ENCODE measurements around the gene UBE4B.
"Not testable (repeated sequence)": the region's sequence is repeated elsewhere in the genome, so short reads cannot be mapped to it uniquely, and the experiment has no call there.

Gene UBE4B

DNA sequence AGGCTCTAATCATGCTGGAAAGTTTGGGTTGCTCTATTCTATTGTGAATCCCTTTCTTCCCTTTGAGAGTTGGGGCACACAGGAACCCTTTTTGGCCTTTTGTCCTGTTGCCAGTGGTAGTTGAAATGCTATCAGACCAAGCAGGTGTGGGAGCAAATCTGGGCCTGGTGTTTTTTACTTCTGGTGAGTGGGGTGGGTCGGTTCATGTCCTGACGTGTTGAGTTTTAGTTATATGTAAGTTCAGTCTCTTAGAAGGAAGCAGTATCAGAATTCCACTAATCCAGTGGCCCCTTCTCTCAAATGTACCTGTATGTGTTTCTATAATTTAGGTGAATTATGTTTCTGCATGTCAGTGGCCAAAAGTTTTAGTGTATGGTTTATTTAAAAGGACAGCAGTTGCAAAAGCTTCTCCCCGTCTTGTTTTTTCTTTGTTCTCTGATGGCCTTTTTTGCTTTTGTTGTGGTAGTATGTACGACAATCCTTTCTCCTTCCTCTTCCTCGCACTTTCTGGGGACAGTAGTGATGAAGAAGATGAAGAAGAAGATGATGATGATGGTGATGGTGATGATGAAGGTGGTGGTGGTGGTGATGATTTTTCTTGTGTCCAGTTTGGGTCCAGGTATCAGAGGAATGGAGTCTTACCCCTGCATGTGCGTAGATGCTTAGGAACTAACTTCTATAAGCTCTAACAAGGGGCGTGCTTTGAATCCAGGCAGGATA is 74.2 kb downstream of the UBE4B start:
- TF ChIP-seq, protein P1, sequence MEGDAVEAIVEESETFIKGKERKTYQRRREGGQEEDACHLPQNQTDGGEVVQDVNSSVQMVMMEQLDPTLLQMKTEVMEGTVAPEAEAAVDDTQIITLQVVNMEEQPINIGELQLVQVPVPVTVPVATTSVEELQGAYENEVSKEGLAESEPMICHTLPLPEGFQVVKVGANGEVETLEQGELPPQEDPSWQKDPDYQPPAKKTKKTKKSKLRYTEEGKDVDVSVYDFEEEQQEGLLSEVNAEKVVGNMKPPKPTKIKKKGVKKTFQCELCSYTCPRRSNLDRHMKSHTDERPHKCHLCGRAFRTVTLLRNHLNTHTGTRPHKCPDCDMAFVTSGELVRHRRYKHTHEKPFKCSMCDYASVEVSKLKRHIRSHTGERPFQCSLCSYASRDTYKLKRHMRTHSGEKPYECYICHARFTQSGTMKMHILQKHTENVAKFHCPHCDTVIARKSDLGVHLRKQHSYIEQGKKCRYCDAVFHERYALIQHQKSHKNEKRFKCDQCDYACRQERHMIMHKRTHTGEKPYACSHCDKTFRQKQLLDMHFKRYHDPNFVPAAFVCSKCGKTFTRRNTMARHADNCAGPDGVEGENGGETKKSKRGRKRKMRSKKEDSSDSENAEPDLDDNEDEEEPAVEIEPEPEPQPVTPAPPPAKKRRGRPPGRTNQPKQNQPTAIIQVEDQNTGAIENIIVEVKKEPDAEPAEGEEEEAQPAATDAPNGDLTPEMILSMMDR (IDR thresholded peaks at IDR 0.05; ENCODE audit: borderline replicate concordance, control extremely low read depth, extremely low read depth, insufficient read depth, missing control alignments): no peak
- DNase-seq (ENCODE audit: low spot score): no peak
- in situ Hi-C loops (cut with MboI; ENCODE audit: low sequenced_read_pairs, unreplicated experiment): no loop called here

DNA sequence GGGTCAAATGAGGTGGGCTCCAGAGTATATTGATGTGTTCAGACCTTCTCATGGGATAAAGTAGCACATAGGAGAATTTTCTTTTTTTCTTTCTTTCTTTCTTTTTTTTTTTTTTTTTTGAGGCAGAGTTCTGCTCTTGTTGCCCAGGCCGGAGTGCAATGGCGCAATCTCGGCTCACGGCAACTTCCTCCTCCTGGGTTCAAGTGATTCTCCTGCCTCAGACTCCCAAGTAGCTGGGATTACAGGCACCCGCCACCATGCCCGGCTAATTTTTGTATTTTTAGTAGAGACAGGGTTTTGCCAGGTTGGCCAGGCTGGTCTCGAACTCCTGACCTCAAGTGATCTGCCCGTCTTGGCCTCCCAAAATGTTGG is 74.7 kb downstream of the UBE4B start:
- DNase-seq (ENCODE audit: low spot score); in situ Hi-C loops (cut with MboI; ENCODE audit: low sequenced_read_pairs, unreplicated experiment): not testable (repeated sequence)

DNA sequence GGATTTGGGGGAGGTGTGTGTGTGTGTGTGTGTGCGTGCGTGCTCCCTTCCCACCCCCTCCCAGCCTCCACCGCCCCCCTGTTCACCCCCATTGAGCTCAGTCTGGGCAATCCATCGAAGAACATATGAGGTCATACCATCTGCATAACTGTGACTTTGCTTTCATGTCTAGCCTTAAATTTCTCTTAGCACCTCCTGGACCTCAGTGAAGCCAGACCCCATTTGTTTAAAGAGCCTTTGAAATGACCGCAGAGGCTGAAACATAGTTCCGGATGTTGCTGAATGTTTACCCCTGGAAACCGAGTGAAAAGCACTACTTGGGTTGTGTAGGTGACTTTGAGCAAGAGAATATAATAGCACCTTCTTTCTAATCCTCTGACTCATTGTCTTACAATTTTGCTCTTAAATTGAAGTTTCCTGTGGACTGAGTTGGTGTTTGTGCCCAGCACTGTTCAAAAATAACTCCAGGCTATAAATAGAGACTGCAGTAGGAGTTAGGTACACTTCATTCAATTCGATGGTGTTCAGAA is 75.4 kb downstream of the UBE4B start:
- in situ Hi-C loops (cut with MboI; ENCODE audit: low sequenced_read_pairs, unreplicated experiment): no loop called here
- TF ChIP-seq, protein P1 (IDR thresholded peaks at IDR 0.05; ENCODE audit: borderline replicate concordance, control extremely low read depth, extremely low read depth, insufficient read depth, missing control alignments): no peak
- no peak for DNase-seq (ENCODE audit: low spot score)

DNA sequence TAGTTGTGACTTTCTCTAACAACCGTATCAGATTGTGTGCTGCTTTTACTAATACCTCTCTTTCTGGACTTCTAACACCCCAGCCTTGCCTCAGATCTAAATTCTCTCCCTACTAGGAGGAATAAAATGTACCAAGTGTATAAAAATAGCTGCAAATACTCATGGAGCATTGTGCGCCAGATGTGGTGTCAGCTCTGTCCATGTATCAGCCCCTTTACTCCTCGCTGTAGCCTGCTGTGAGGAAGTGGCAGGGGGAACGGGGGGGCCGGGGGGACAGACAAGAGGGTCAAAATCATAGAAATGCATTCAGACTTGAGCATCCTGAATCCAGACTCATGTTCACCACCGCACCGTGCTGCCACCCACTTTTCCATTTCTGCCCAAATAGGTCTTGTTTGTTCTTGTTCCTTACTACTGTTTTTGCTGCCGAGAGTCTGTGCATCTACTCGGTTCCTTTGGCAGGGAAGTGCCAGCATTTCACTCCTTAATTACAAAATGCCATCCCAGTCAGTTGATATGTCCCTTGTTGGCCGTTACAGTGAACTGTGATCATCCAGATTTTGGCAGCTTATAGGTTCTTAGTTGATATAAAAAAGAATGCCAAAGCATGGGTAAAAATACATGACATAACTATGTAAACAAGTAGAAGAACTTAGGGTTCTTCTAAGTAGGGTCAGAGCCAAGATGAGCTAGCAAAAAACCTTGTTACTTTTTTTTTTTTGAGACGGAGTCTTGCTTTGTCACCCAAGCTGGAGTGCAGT is 76.4 kb downstream of the UBE4B start:
- in situ Hi-C loops (cut with MboI; ENCODE audit: low sequenced_read_pairs, unreplicated experiment): no loop called here
- no peak for DNase-seq (ENCODE audit: low spot score)
- TF ChIP-seq, protein P1 (IDR thresholded peaks at IDR 0.05; ENCODE audit: borderline replicate concordance, control extremely low read depth, extremely low read depth, insufficient read depth, missing control alignments): no peak

DNA sequence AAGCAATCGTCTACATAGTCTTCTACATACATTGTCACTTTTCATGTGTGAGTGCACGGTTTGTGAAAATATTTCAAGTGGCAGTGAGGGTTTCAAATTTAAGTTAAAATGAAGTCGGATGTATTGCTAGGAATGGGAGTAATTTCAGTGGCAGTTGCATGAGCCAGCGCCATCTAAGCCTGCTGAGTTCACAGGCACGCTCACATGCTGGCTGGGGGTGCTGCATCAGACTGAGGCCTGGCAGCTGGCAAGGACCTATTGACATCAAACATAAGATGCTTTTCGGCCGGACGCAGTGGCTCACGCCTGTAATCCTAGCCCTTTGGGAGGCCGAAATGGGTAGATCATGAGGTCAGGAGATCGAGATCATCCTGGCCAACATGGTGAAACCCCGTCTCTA is 80.7 kb downstream of the UBE4B start:
- TF ChIP-seq, protein P1 (IDR thresholded peaks at IDR 0.05; ENCODE audit: borderline replicate concordance, control extremely low read depth, extremely low read depth, insufficient read depth, missing control alignments): no peak
- no peak for DNase-seq (ENCODE audit: low spot score)
- in situ Hi-C loops (cut with MboI; ENCODE audit: low sequenced_read_pairs, unreplicated experiment): no loop called here

DNA sequence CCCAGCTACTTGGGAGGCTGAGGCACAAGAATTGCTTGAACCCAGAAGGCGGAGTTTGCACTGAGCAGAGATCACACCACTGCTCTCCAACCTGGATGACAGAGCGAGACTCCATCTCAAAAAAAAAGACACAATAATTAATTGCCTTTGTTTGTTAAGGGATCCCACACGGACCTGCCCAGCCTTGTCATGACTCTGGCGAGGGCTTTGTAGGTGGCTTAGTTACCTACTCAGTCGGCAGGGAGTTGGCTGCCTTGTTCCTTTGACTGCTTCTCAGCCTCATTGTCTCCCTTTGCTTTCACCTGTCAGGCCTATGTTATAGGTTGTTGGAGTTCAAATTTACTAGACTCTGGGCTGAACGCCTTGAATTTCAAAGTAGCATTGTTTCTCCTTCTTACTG is 82.0 kb downstream of the UBE4B start:
- DNase-seq (ENCODE audit: low spot score): no peak
- TF ChIP-seq, protein P1 (IDR thresholded peaks at IDR 0.05; ENCODE audit: borderline replicate concordance, control extremely low read depth, extremely low read depth, insufficient read depth, missing control alignments): no peak
- in situ Hi-C loops (cut with MboI; ENCODE audit: low sequenced_read_pairs, unreplicated experiment): no loop called here

DNA sequence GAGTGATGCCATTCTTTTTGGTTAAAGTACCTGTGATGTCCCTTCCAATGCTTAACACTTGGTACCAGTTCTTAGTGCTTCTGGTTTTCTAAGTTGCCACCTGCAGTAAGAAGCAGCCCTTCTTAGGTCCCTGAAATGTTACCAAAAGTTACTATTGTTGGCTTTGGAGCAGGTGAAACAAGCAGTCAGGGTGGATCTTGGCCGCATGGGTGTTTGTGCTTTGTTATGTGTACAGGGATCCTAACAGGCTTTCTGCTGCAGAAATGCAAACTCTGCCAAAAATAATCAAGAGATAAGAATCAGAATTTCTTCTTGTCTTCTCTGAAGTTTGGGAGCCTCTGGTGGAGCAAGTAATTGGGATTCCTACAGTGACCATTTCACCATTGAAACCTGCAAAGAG is 84.4 kb downstream of the UBE4B start:
- DNase-seq (ENCODE audit: low spot score): no peak
- in situ Hi-C loops (cut with MboI; ENCODE audit: low sequenced_read_pairs, unreplicated experiment): no loop called here
- TF ChIP-seq, protein P1 (IDR thresholded peaks at IDR 0.05; ENCODE audit: borderline replicate concordance, control extremely low read depth, extremely low read depth, insufficient read depth, missing control alignments): no peak
